A549 (cell line): Measurements from ENCODE around the gene EGLN2. TPM values are rescaled to one million over a fixed set of nuclear protein-coding genes. Genes with fewer than 3 reads are reported as not detected.

Source experiments
- ATAC-seq, 2 experiments: fragments of 200-7000 bp in 1 of 2; fragments of >200 bp in 1 of 2; cut with Nextera tagmentation in 1 of 2; cut with Tn5 transposase in 1 of 2; 3 replicates each; pipeline versions ENCODE4 v1.8.0 to v1.9.1; 2018 to 2020; ENCODE audit warnings: mild to moderate bottlenecking in 1 of 2, moderate library complexity in 1 of 2
- CTCF ChIA-PET: fragments of 300-600 bp; sonication (Branson Sonifier 250); formaldehyde crosslinking; extraction: SDS; loops from one replicate; lab custom pipeline; 2021; ENCODE audit warnings: antibody characterized with exemption, inconsistent platforms; lab: Yijun Ruan, JAX
- POLR2A ChIA-PET: fragments of 350-600 bp; formaldehyde crosslinking; extraction: SDS; loops from one replicate; lab custom pipeline; 2021; ENCODE audit warnings: antibody characterized with exemption, inconsistent platforms; lab: Yijun Ruan, JAX
- DNase-seq, 2 experiments: peaks; one replicate each; pipeline versions ENCODE4 v3.0.0 to v3.0.0-alpha.2; 2011 to 2016; ENCODE audit warnings: low read depth in 1 of 2, low spot score in 1 of 2
- FAIRE-seq: peaks from 2 replicates; lab custom pipeline; 2011; peaks lifted over from hg19 to GRCh38; lab: Jason Lieb, UNC
- H3K27ac ChIP-seq, 2 experiments: fragments of >200 bp; sonication (Bioruptor Twin); formaldehyde crosslinking; 3 replicates each; pipeline ENCODE4 v1.5.1; 2016 to 2017
- H3K4me1 ChIP-seq: fragments of >200 bp; sonication (Bioruptor Twin); formaldehyde crosslinking; 3 replicates; pipeline ENCODE4 v1.6.1; 2016
- H3K4me2 ChIP-seq: fragments of >200 bp; sonication (Bioruptor Twin); formaldehyde crosslinking; 3 replicates; pipeline ENCODE4 v1.6.1; 2016
- H3K4me3 ChIP-seq: fragments of >200 bp; sonication (Bioruptor Twin); formaldehyde crosslinking; 3 replicates; pipeline ENCODE4 v1.5.1; 2016
- H3K9me3 ChIP-seq: fragments of >200 bp; sonication (Bioruptor Twin); formaldehyde crosslinking; 3 replicates; pipeline ENCODE4 v1.6.1; 2016
- ATOH8 ChIP-seq: fragments of 250-450 bp; sonication (Bioruptor Pico); IDR thresholded peaks from 2 replicates; pipeline ENCODE4 v1.5.0; 2020; ENCODE audit warnings: low read depth, mild to moderate bottlenecking, moderate library complexity
- CBX8 ChIP-seq: fragments of 200-600 bp; sonication (generic); IDR thresholded peaks from 2 replicates; pipeline ENCODE4 v1.6.1; 2016
- CHD4 ChIP-seq: fragments of 200-600 bp; sonication (generic); IDR thresholded peaks from 2 replicates; pipeline ENCODE4 v1.6.1; 2016; ENCODE audit warnings: antibody characterized with exemption, mild to moderate bottlenecking, borderline replicate concordance
- EP300 ChIP-seq, 2 experiments: fragments of >200 bp; sonication (Bioruptor Twin); formaldehyde crosslinking; IDR thresholded peaks; 2 replicates in 1 of 2; 3 replicates in 1 of 2; pipeline ENCODE4 v1.6.1; 2016 to 2017
- ESRRA ChIP-seq: fragments of 150-350 bp; IDR thresholded peaks from 2 replicates; pipeline ENCODE4 v1.6.1; 2014; ENCODE audit warnings: mild to moderate bottlenecking, low read length, borderline replicate concordance
- HEYL ChIP-seq: fragments of 250-450 bp; sonication (Bioruptor Pico); IDR thresholded peaks from 2 replicates; pipeline ENCODE4 v1.8.0; 2021; ENCODE audit warnings: mild to moderate bottlenecking, moderate library complexity
- HOXB5 ChIP-seq: fragments of 250-450 bp; sonication (Bioruptor Pico); IDR thresholded peaks from 2 replicates; pipeline ENCODE4 v1.5.0; 2020; ENCODE audit warnings: mild to moderate bottlenecking, moderate library complexity
- JUN ChIP-seq, 2 experiments: fragments of >200 bp; sonication (Bioruptor Twin); formaldehyde crosslinking; IDR thresholded peaks; 2 replicates in 1 of 2; 3 replicates in 1 of 2; pipeline ENCODE4 v1.6.1; 2016 to 2017
- KDM1A ChIP-seq: fragments of 200-600 bp; sonication (generic); IDR thresholded peaks from 2 replicates; pipeline ENCODE4 v1.6.1; 2016; ENCODE audit warnings: low read depth, mild to moderate bottlenecking
- KDM5A ChIP-seq: fragments of 200-600 bp; sonication (generic); IDR thresholded peaks from 2 replicates; pipeline ENCODE4 v1.6.1; 2016; ENCODE audit warnings: antibody characterized with exemption, mild to moderate bottlenecking
- POLR2AphosphoS2 ChIP-seq: conservative IDR thresholded peaks from 2 replicates; pipeline ENCODE4 v1.6.1; 2012; ENCODE audit warnings: low read length, improper control_type of control experiment, inconsistent platforms
- RAD21 ChIP-seq, 2 experiments: fragments of >200 bp in 1 of 2; sonication (Bioruptor Twin) in 1 of 2; formaldehyde crosslinking in 1 of 2; IDR thresholded peaks in 1 of 2; conservative IDR thresholded peaks in 1 of 2; 2 replicates in 1 of 2; 3 replicates in 1 of 2; pipeline ENCODE4 v1.6.1; 2012 to 2018; ENCODE audit warnings: inconsistent platforms in 1 of 2
- SMC3 ChIP-seq: fragments of >200 bp; sonication (Bioruptor Twin); formaldehyde crosslinking; IDR thresholded peaks from 3 replicates; pipeline ENCODE4 v1.6.1; 2018; ENCODE audit warnings: inconsistent platforms
- ZFP36 ChIP-seq: fragments of 450-650 bp; IDR thresholded peaks from 2 replicates; pipeline ENCODE4 v1.6.1; 2014; ENCODE audit warnings: borderline replicate concordance; ENCODE audit not compliant: partially characterized antibody
- WGBS: methylation state at CpG from one replicate; pipeline ENCODE4 v1.1.6; 2017; ENCODE audit errors: missing lambda C conversion rate; 5-methylcytosine and 5-hydroxymethylcytosine counted together
- polyA plus RNA-seq, 4 experiments: library from polyadenylated mRNA; depleted of rRNA in 3 of 4; stranded (reverse); fragments of >200 nt; fragmentation: RNase III in 1 of 4; extraction: RNeasy Plus Mini Kit Qiagen cat#74134 plus additional on column Dnase treatment in 1 of 4; gene quantifications; 2 replicates in 3 of 4; 3 replicates in 1 of 4; pipeline ENCODE4 v1.2.3, GENCODE V29; 2011 to 2017
- TF ChIP-seq, protein P1 (sequence below): fragments of >200 bp; sonication (Bioruptor Twin); formaldehyde crosslinking; IDR thresholded peaks from 3 replicates; pipeline ENCODE4 v1.5.1; 2016
- TF ChIP-seq, protein P2 (sequence below): fragments of 150-350 bp; IDR thresholded peaks from 2 replicates; pipeline ENCODE4 v1.6.1; 2014; ENCODE audit warnings: low read depth, mild to moderate bottlenecking, low read length

Gene EGLN2
- polyA plus RNA-seq, 2 of the 4 experiments (the other 2 are of a cell fraction), result 34.7 to 81.4 TPM

- Histone ChIP-seq H3K4me3 (no peak overlapping the region), H3K4me2 (0 out of 3 replicates have a peak overlapping the region, but pooled peaks have one; percentile 96)
- no peak for FAIRE-seq
- ChIA-PET POLR2A (interaction anchor here (0.7 to 1.3 kb wide), 2 partner anchors 16 to 26 kb away, joined by 3 to 4 read pairs; partner anchors contain the start of gene RAB4B), CTCF (interaction anchor here (0.5 to 15.7 kb wide), 10 partner anchors 11 to 802 kb away, joined by 3 to 162 read pairs (median 3); partner anchors contain the start of genes MIA and RAB4B)
- DNase-seq, result no peak
- no peak for ATAC-seq
- TF ChIP-seq JUN (IDR thresholded peaks at IDR 0.05) (peak in 1 of 2 experiments; percentile 37; a peak in 1 of 5 replicates), HOXB5 (no peak)
- TF ChIP-seq, all 56 proteins: peak for 1
- Histone ChIP-seq H3K9me3 (no peaks in the 10 kb centered on the region), H3K27ac (peak overlapping the region in 1 of 2 experiments; percentile 14; a peak in 1 of 6 replicates), H3K4me1 (peaks cover 61% of the 10 kb centered on the region)
- 91% methylated on average over 6 of the region's 6 CpGs for WGBS
Observed at GRCh38 chr19:40803857-40804782, 5.1 kb downstream of the EGLN2 start.

GRCh38 chr19:40804783-40805242 lies 5.8 kb downstream of the EGLN2 start:
- Histone ChIP-seq H3K4me1 (peaks cover 61% of the 10 kb centered on the region), H3K9me3 (no peaks in the 10 kb centered on the region), H3K4me3 (no peak overlapping the region), H3K4me2 (no peak overlapping the region), H3K27ac (no peak overlapping the region)
- 85% methylated on average over 7 of the region's 7 CpGs for WGBS
- ATAC-seq (no peak), DNase-seq (no peak), FAIRE-seq (peak; percentile 84)
- TF ChIP-seq JUN (IDR thresholded peaks at IDR 0.05) (peak in 1 of 2 experiments; percentile 19; a peak in 1 of 5 replicates), CHD4 (no peak), HEYL (CRISPR knock-in tag) (no peak), EP300 (IDR thresholded peaks at IDR 0.05) (no peak), POLR2AphosphoS2 (no peak), CBX8 (no peak), ZFP36 (no peak), RAD21 (conservative IDR thresholded peaks at IDR 0.05 in 1 of 2, IDR thresholded peaks at IDR 0.05 in 1 of 2) (peak; percentile 28 to 34; a peak in 2 of 5 replicates), KDM5A (no peak), SMC3 (peak; percentile 16; the same call in 1 of the 3 replicates), ATOH8 (CRISPR knock-in tag) (no peak), KDM1A (no peak), ESRRA (no peak)
- TF ChIP-seq, protein P1, sequence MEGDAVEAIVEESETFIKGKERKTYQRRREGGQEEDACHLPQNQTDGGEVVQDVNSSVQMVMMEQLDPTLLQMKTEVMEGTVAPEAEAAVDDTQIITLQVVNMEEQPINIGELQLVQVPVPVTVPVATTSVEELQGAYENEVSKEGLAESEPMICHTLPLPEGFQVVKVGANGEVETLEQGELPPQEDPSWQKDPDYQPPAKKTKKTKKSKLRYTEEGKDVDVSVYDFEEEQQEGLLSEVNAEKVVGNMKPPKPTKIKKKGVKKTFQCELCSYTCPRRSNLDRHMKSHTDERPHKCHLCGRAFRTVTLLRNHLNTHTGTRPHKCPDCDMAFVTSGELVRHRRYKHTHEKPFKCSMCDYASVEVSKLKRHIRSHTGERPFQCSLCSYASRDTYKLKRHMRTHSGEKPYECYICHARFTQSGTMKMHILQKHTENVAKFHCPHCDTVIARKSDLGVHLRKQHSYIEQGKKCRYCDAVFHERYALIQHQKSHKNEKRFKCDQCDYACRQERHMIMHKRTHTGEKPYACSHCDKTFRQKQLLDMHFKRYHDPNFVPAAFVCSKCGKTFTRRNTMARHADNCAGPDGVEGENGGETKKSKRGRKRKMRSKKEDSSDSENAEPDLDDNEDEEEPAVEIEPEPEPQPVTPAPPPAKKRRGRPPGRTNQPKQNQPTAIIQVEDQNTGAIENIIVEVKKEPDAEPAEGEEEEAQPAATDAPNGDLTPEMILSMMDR, result peak; percentile 33; the same call in 2 of the 3 replicates
- TF ChIP-seq, protein P2, sequence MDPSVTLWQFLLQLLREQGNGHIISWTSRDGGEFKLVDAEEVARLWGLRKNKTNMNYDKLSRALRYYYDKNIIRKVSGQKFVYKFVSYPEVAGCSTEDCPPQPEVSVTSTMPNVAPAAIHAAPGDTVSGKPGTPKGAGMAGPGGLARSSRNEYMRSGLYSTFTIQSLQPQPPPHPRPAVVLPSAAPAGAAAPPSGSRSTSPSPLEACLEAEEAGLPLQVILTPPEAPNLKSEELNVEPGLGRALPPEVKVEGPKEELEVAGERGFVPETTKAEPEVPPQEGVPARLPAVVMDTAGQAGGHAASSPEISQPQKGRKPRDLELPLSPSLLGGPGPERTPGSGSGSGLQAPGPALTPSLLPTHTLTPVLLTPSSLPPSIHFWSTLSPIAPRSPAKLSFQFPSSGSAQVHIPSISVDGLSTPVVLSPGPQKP, result no peak
- ChIA-PET CTCF (interaction anchor here (0.5 to 15.7 kb wide), 13 partner anchors 9 to 335 kb away, joined by 3 to 162 read pairs (median 6); partner anchors contain the start of genes MIA and RAB4B), POLR2A (interaction anchor here (0.7 to 3.3 kb wide), 3 partner anchors 15 to 27 kb away, joined by 3 to 17 read pairs (median 4); partner anchors contain the start of gene RAB4B)
